Right lobe of liver (tissue), 6 donors: Measurements from ENCODE around the gene PSMD5. TPM values are rescaled to one million over a fixed set of nuclear protein-coding genes. Genes with fewer than 3 reads are reported as not detected.

Experiments used
- ATAC-seq, 4 donors: fragments of 200-7000 bp; cut with Tn5 transposase; one replicate each; pipeline ENCODE4 v1.9.1; 2020; ENCODE audit warnings: mild to moderate bottlenecking in 4 of 4, moderate library complexity in 4 of 4
- DNase-seq, 3 donors: peaks; one replicate each; pipeline ENCODE4 v3.0.0-alpha.2; 2020
- H3K27ac ChIP-seq, 3 donors: fragments of 200-600 bp; one replicate each; pipeline ENCODE4 v1.8.0; 2022
- H3K27me3 ChIP-seq, 2 donors: fragments of 200-600 bp; one replicate each; pipeline ENCODE4 v1.8.0; 2022
- H3K36me3 ChIP-seq, 4 donors: fragments of 200-600 bp; sonication (generic) in 1 of 4; one replicate each; pipeline versions ENCODE4 v1.5.1 to v1.8.0; 2017 to 2022; ENCODE audit warnings: control low read depth in 1 of 4
- H3K4me1 ChIP-seq, 4 donors: fragments of 200-600 bp; sonication (generic) in 1 of 4; one replicate each; pipeline versions ENCODE4 v1.5.1 to v1.8.0; 2017 to 2022; ENCODE audit warnings: control low read depth in 1 of 4
- H3K4me3 ChIP-seq, 3 donors: fragments of 200-600 bp; one replicate each; pipeline ENCODE4 v1.8.0; 2022
- H3K9me3 ChIP-seq, 4 donors: fragments of 200-600 bp; sonication (generic) in 1 of 4; one replicate each; pipeline versions ENCODE4 v1.5.1 to v1.8.0; 2017 to 2022; ENCODE audit warnings: control low read depth in 1 of 4
- POLR2A ChIP-seq: fragments of 450-650 bp; IDR thresholded peaks from one replicate; pipeline ENCODE4 v1.6.1; 2017; ENCODE audit warnings: antibody characterized with exemption, mild to moderate bottlenecking
- WGBS: methylation state at CpG from one replicate; pipeline ENCODE4 v1.1.6; 2018; ENCODE audit warnings: low coverage, low lambda C conversion rate; ENCODE audit not compliant: insufficient coverage; ENCODE audit errors: missing lambda C conversion rate; 5-methylcytosine and 5-hydroxymethylcytosine counted together
- intact Hi-C, 2 donors: fragments of 100-400 bp; cut with DNase I; formaldehyde crosslinking; loops; one replicate each; pipeline versions ENCODE4 v1.11.2 to v1.14.1; 2022
- total RNA-seq, 6 experiments: library from RNA; depleted of rRNA in 2 of 6; stranded (reverse); fragments of >200 nt in 2 of 6; fragmentation: NEBNext Ultra II Directional in 3 of 6; extraction: Animal tissue kit (Norgen Biotek cat#: 25700) in 3 of 6; gene quantifications; one replicate each; pipeline versions ENCODE4 v1.1.0 to v1.2.4, GENCODE V29; 2016 to 2023
- TF ChIP-seq, protein P1 (sequence below), 4 donors: fragments of 200-600 bp in 3 of 4; fragments of 450-650 bp in 1 of 4; IDR thresholded peaks; one replicate each; pipeline versions ENCODE4 v1.5.1 to v1.8.0; 2016 to 2022; ENCODE audit warnings: antibody characterized with exemption in 4 of 4, mild to moderate bottlenecking in 2 of 4
- donor health status: DM: no; HTN: yes; CAD: no.
- donor health status: DM: no; HTN: no; CAD: no.
- donor health status: DM: no; HTN: no; CAD: no.
- donor health status: DM: no; HTN: yes; CAD: no.
- donor health status: DM: no; HTN: yes; CAD: no.

Gene PSMD5
- total RNA-seq, 6 experiments from 2014 or later = 14.1 to 29.2 (median 21.5) TPM

DNA sequence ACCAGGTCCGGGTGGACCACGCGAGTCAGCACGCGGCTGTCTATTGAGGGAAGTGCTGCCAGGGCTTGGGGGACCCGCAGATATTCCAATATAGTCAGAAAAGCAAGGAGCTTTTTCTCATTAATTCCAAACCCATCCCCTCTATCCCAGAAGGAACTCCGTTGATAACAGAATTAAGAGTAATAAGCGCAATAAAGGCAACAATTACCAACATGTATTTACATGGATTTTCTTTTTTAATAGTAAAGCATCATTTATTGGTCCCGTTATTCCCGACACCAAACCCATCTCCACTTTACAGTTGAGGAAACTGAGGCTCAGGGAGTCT lies 26.6 kb upstream of the PSMD5 start:
- H3K27ac ChIP-seq = peak overlapping the region; percentile 42 to 68 (median 60)
- peak overlapping the region; percentile 47 to 65 (median 60) for H3K4me3 ChIP-seq
- intact Hi-C loops = no loop called here
- TF ChIP-seq POLR2A = no peak
- TF ChIP-seq, protein P1, sequence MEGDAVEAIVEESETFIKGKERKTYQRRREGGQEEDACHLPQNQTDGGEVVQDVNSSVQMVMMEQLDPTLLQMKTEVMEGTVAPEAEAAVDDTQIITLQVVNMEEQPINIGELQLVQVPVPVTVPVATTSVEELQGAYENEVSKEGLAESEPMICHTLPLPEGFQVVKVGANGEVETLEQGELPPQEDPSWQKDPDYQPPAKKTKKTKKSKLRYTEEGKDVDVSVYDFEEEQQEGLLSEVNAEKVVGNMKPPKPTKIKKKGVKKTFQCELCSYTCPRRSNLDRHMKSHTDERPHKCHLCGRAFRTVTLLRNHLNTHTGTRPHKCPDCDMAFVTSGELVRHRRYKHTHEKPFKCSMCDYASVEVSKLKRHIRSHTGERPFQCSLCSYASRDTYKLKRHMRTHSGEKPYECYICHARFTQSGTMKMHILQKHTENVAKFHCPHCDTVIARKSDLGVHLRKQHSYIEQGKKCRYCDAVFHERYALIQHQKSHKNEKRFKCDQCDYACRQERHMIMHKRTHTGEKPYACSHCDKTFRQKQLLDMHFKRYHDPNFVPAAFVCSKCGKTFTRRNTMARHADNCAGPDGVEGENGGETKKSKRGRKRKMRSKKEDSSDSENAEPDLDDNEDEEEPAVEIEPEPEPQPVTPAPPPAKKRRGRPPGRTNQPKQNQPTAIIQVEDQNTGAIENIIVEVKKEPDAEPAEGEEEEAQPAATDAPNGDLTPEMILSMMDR (IDR thresholded peaks at IDR 0.05) = peak in 1 of 4 donors; percentile 2
- no peaks in the 10 kb centered on the region for H3K36me3 ChIP-seq
- H3K9me3 ChIP-seq = no peaks in the 10 kb centered on the region
- DNase-seq = no peak
- no peaks in the 10 kb centered on the region for H3K27me3 ChIP-seq
- ATAC-seq = no peak
- WGBS = 36% methylated on average over 4 of the region's 10 CpGs
- peaks cover 0 to 5% (median 0%) of the 10 kb centered on the region in 4 donors for H3K4me1 ChIP-seq

DNA sequence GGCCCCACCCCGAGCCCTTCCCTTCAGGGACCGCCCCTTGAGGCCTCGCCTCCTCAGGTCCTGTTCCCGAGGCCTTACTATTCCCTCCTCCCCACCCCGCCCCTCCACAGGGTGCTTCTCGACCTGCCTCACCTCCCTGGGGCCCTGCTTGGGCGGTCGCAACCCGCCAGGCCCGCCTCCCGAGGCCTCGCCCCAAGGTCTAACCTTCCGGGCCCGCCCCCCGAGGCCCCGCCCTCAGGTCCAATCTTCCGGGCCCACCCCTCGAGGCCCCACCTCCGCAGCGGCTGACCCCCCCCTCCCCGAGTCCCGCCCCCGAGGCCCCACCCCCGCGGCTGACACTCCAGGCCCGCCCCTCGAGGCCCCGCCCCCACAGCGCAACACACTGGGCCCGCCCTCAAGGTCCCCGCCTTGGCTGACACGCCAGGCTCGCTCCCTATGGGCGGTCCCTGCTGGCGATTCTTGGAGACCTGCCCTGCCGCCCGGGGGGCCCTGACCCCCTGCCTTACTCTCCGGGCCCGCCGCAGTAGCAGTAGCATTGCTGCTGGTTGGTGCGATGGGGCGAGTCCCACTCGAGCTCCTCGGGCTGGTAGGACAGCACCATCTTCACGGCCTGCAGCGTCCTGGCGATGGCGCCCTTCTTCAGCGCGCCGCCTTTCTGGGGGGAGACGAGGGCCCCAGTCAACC lies 26.1 kb upstream of the PSMD5 start:
- Histone ChIP-seq H3K27me3 (no peaks in the 10 kb centered on the region), H3K4me1 (peaks cover 0 to 5% (median 0%) of the 10 kb centered on the region in 4 donors), H3K4me3 (peak overlapping the region; percentile 47 to 65 (median 60)), H3K9me3 (no peaks in the 10 kb centered on the region), H3K36me3 (no peaks in the 10 kb centered on the region), H3K27ac (peak overlapping the region; percentile 42 to 68 (median 60))
- 6% methylated on average over 14 of the region's 52 CpGs for WGBS
- no peak for TF ChIP-seq POLR2A
- TF ChIP-seq, protein P1 (IDR thresholded peaks at IDR 0.05) = peak; percentile 21 to 37 (median 33)
- peak; percentile 98 to 100 (median 99) for DNase-seq
- ATAC-seq = peak; percentile 95 to 98 (median 97)
- intact Hi-C loops = no loop called here

DNA sequence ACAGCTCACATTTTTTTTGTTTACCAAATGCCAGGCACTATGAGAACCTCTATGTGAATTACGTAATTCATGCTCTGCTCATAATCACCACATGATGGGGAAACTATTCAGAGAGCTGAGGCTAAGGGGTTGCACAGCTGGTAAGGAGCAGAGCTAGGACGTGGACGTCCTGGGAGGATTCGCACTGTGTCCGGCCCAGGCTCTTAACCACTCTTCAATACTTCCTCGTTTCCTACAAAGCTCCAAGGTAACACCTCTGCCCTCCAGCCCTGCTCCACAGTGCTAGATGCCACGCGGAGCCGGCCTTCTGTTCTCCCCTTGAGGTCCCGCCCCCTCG lies 25.6 kb upstream of the PSMD5 start:
- H3K4me3 ChIP-seq = peak overlapping the region; percentile 0 to 65 (median 60)

DNA sequence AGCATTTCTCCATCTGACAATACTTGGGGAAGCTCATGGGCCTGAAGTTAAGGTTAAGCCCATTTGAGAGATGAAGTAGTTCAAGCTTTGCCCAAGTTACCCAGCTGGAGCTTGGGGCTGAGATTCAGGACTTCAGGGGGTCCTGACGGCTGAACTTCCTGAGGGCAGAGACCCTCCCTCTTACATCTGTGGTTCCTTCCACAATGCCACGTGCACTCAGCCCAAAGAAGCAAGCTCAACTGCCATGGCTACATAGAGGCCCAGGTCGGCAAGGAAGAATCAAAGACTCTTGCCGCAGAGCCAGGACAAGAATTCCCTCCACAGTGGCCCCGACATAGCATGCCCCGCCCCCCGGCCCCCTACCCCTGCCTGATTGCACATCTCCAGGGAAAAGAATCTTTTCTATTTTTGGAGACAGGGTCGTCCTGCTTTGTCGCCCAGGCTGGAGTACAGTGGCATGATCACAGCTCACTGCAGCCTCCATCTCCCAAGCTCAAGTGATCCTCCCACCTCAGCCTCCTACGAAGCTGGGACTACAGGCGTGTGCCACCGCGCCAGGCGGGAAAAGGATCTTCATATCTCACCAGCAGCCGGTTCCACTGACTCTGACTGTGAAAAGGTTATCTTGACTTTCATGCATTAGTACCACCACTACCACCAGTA lies 25.1 kb upstream of the PSMD5 start:
- DNase-seq (no peak), ATAC-seq (no peak)
- 88% methylated on average over 3 of the region's 15 CpGs for WGBS

More for the DNA sequence above, 25.6 kb upstream of the PSMD5 start:
- H3K4me1 ChIP-seq = peaks cover 0 to 5% (median 0%) of the 10 kb centered on the region in 4 donors
- intact Hi-C loops = no loop called here
- H3K36me3 ChIP-seq = no peaks in the 10 kb centered on the region
- no peak for DNase-seq
- no peaks in the 10 kb centered on the region for H3K27me3 ChIP-seq
- TF ChIP-seq POLR2A = peak; percentile 35
- TF ChIP-seq, protein P1 (IDR thresholded peaks at IDR 0.05) = no peak
- 17% methylated on average over 11 of the region's 11 CpGs for WGBS
- ATAC-seq = peak in 2 of 4 donors; percentile 10 to 20
- H3K9me3 ChIP-seq = no peaks in the 10 kb centered on the region
- H3K27ac ChIP-seq = peak overlapping the region; percentile 24 to 52 (median 29)

More for the DNA sequence above, 25.1 kb upstream of the PSMD5 start:
- H3K4me3 ChIP-seq = peak overlapping the region in 2 of 3 donors; percentile 60 to 65
- peaks cover 0 to 5% (median 0%) of the 10 kb centered on the region in 4 donors for H3K4me1 ChIP-seq
- H3K36me3 ChIP-seq = no peaks in the 10 kb centered on the region
- no peak for TF ChIP-seq POLR2A
- TF ChIP-seq, protein P1 (IDR thresholded peaks at IDR 0.05) = no peak
- intact Hi-C loops = no loop called here
- H3K27ac ChIP-seq = peak overlapping the region in 1 of 3 donors; percentile 52
- no peaks in the 10 kb centered on the region for H3K27me3 ChIP-seq
- H3K9me3 ChIP-seq = no peaks in the 10 kb centered on the region
